ENCODE data around the gene MT1B. TPM values are rescaled to one million over a fixed set of nuclear protein-coding genes. Genes with fewer than 3 reads are reported as not detected.
A peak's percentile ranks its signal among the peaks of the same experiment; 100 is the strongest.

MT1B gene
- total RNA-seq, 2 experiments from 2014 or later = not detected

GRCh38 chr16:56653218-56653617 is 1.5 kb downstream of the MT1B start:
- Histone ChIP-seq H2AFZ (ENCODE audit: low read length) (0 out of 2 replicates have a peak overlapping the region, but pooled peaks have one; percentile 35), H3K79me2 (ENCODE audit: insufficient read depth, low read depth, low read length) (no peaks in the 10 kb centered on the region), H3K4me1 (ENCODE audit: insufficient read depth, low read length, poor library complexity, severe bottlenecking) (peaks cover 6% of the 10 kb centered on the region), H3K4me2 (ENCODE audit: low read length) (peak overlapping the region; percentile 36), H4K20me1 (ENCODE audit: insufficient read depth, low read length) (no peaks in the 10 kb centered on the region), H3K36me3 (ENCODE audit: insufficient read depth, low read length) (no peaks in the 10 kb centered on the region), H3K4me3 (ENCODE audit: low read depth, low read length, poor library complexity, severe bottlenecking) (no peak overlapping the region), H3K9me3 (ENCODE audit: low read length) (no peaks in the 10 kb centered on the region), H3K9me2 (ENCODE audit: insufficient read depth, low read length) (no peaks in the 10 kb centered on the region), H3K27ac (ENCODE audit: low read depth, low read length, poor library complexity, severe bottlenecking) (no peak overlapping the region)
- ChIA-PET CTCF (ENCODE audit: unreplicated experiment) (no interaction called here), POLR2A (no interaction called here)
- DNase-seq (ENCODE audit: low spot score) = peak; percentile 18
- BruUV-seq (replicated peaks) = no TSS peak
- TF ChIP-seq CTCF (conservative IDR thresholded peaks at IDR 0.05; ENCODE audit: low read length) (no peak), EZH2phosphoT487 (IDR thresholded peaks at IDR 0.05; ENCODE audit: borderline replicate concordance, low read depth, low read length) (no peak)
- intact Hi-C loops (cut with micrococcal nuclease; ENCODE audit: unreplicated experiment) = no loop called here

- BruUV-seq (replicated peaks) = no TSS peak
- Histone ChIP-seq H2AFZ (ENCODE audit: low read length) (no peak within 1 kb of the TSS), H3K79me2 (ENCODE audit: insufficient read depth, low read depth, low read length) (no peaks in the 10 kb centered on the region)
These were observed 6.1 kb downstream of the MT1B start, which contains the start of gene MT1F for GRCh38 chr16:56657555-56658326. TSS of gene MT1F (plus strand) at chr16:56657959. CDS start at chr16:56658059, 100 bp downstream.

More at GRCh38 chr16:56657555-56658326, 6.1 kb downstream of the MT1B start, which contains the start of gene MT1F:
- Histone ChIP-seq H3K27ac (ENCODE audit: low read depth, low read length, poor library complexity, severe bottlenecking) (no peak within 1 kb of the TSS), H4K20me1 (ENCODE audit: insufficient read depth, low read length) (no peaks in the 10 kb centered on the region), H3K4me1 (ENCODE audit: insufficient read depth, low read length, poor library complexity, severe bottlenecking) (peaks cover 6% of the 10 kb centered on the region), H3K4me2 (ENCODE audit: low read length) (peak within 1 kb of the TSS; percentile 45; the same call in 1 of the 2 replicates), H3K4me3 (ENCODE audit: low read depth, low read length, poor library complexity, severe bottlenecking) (peak within 1 kb of the TSS; percentile 43), H3K9me3 (ENCODE audit: low read length) (no peaks in the 10 kb centered on the region), H3K36me3 (ENCODE audit: insufficient read depth, low read length) (no peaks in the 10 kb centered on the region), H3K9me2 (ENCODE audit: insufficient read depth, low read length) (no peaks in the 10 kb centered on the region)
- TF ChIP-seq CTCF (conservative IDR thresholded peaks at IDR 0.05; ENCODE audit: low read length) (no peak), EZH2phosphoT487 (IDR thresholded peaks at IDR 0.05; ENCODE audit: borderline replicate concordance, low read depth, low read length) (no peak)
- ChIA-PET CTCF (ENCODE audit: unreplicated experiment) (interaction anchor here (0.6 kb wide), 1 partner anchor 30 kb away, joined by 3 read pairs; no protein-coding TSS in a partner anchor), POLR2A (no interaction called here)
- DNase-seq (ENCODE audit: low spot score) = peak; percentile 4
- intact Hi-C loops (cut with micrococcal nuclease; ENCODE audit: unreplicated experiment) = no loop called here

Measured in OCI-LY7 (cell line).